NT2/D1 (cell line): ENCODE data around the gene PPFIA2.

Experiments used
- YY1 ChIP-seq: IDR thresholded peaks from 2 replicates; pipeline ENCODE4 v1.6.1; 2011; ENCODE audit not compliant: insufficient read length, insufficient read depth
- ZNF274 ChIP-seq: IDR thresholded peaks from 2 replicates; pipeline ENCODE4 v1.6.1; 2011; ENCODE audit warnings: mild to moderate bottlenecking, low read depth, low read length

GRCh38 chr12:81492131-81492720, 266.9 kb downstream of the PPFIA2 start:
- TF ChIP-seq ZNF274 = no peak
- no peak for TF ChIP-seq YY1
